GM19395 (cell line): ENCODE measurements around the gene PNCK.

Experiments
- ATAC-seq: cut with Tn5 transposase; IDR thresholded peaks from one replicate; pipeline ENCODE4 v1.9.1; 2021; ENCODE audit warnings: mild to moderate bottlenecking, moderate library complexity; ENCODE audit not compliant: unreplicated experiment

PNCK gene

DNA sequence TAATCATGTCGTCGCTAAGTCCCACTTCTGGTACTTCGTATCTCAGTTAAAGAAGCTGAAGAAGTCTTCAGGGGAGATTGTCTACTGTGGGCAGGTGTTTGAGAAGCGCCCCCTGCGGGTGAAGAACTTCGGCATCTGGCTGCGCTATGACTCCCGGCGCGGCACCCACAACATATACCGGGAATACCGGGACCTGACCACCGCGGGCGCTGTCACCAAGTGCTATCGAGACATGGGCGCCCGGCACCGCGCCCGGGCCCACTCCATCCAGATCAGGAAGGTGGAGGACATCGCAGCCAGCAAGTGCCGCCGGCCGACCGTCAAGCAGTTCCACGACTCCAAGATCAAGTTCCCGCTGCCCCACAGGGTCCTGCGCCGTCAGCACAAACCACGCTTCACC lies 11.3 kb downstream of the PNCK start:
- no peak for ATAC-seq

- no peak for ATAC-seq
These were observed 14.3 kb downstream of the PNCK start for GRCh38 chrX:153659268-153659667.

GRCh38 chrX:153657161-153657560 lies 16.5 kb downstream of the PNCK start:
- ATAC-seq = no peak

DNA sequence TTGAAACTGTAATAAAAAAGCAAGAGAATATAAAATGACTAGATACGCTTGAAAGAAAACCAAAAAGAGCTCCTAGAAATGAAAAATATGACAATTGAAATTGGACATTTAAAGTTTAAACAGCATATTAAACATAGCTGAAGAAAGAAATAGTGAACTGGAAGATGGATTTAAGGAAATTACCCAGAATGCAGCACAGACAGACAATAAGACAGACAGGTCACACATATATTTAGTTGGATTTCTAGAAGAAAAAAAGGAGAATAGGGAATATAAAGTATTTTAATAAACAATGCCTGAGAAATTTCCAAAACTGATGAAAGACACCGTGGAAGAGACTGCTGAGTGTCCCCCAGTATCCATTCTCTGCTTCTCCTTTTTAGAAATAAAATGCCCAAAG lies 20.1 kb downstream of the PNCK start:
- no peak for ATAC-seq

GRCh38 chrX:153651540-153652079 lies 22.0 kb downstream of the PNCK start:
- no peak for ATAC-seq

- no peak for ATAC-seq
These were observed 22.7 kb downstream of the PNCK start for GRCh38 chrX:153650959-153651358.

GRCh38 chrX:153649915-153650782 lies 23.5 kb downstream of the PNCK start:
- ATAC-seq = no peak

- ATAC-seq = no peak
These were observed 24.3 kb downstream of the PNCK start for GRCh38 chrX:153649178-153649914.

DNA sequence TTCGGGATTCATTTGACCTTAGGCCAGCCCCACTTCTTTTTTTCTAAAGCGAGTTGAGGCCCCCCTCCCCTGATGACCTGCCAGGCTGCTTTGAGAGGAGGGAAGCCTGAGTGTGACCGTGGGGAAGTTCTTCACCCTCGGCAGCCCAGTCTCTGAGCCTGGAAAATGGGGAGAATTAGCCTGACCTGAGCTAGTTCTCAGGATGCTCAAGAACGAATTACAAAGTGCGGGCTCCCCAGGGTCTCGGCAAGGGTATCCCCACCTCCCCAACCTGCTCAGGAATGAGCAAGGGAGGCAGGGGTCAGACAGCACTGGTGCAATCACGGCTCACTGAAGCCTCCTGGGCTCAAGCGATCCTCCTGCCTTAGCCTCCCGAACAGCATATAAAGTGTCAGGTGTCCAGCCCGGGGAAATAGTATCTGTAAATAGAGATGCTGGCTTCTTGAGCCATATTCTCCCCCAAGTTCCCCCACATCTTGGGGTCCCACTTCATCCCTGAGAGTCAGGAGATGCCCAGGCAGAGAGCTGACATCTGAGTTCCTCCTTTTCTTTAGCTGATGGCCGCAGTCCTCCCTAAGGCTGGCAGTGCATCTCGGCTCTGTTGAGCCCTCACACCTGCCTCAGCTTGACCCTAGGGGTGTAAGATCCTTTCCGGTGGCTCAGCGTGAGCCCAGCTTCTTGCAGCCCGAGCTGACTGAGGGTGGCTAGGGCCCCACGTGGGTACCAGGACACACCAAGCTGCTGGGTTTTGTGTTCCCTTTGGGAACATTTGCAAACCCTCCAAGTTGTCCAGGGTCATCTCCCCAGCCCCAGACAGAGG lies 25.0 kb downstream of the PNCK start:
- ATAC-seq = no peak

DNA sequence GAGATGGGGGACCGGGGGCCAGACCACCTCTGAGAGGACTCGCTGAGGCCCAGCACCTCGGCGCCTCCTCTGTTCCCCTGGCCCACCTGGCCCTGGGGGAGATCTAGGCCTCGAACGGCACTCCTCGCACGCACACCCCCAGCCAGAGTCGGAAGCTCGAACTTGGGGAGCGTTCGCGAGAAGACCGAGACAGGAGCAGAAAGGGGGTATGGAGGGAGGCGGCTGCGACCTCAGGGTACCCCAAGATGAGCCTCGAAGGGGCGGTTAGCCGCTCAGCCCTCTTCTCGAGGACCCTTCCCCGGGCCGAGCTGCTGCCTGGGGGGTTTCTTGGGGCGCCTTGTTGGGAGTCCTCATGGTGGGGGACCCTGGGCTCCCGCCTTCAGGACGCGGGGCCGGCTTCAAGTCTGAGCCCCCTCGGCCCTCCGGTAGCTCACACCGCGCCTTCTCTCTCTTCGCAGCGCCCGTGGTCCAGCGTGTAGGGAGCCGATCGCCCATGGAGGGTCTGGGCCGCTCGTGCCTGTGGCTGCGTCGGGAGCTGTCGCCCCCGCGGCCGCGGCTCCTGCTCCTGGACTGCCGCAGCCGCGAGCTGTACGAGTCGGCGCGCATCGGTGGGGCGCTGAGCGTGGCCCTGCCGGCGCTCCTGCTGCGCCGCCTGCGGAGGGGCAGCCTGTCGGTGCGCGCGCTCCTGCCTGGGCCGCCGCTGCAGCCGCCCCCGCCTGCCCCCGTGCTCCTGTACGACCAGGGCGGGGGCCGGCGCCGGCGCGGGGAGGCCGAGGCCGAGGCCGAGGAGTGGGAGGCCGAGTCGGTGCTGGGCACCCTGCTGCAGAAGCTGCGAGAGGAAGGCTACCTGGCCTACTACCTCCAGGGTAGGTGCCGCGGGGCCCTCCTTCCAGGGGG lies 25.9 kb downstream of the PNCK start:
- no peak for ATAC-seq

DNA sequence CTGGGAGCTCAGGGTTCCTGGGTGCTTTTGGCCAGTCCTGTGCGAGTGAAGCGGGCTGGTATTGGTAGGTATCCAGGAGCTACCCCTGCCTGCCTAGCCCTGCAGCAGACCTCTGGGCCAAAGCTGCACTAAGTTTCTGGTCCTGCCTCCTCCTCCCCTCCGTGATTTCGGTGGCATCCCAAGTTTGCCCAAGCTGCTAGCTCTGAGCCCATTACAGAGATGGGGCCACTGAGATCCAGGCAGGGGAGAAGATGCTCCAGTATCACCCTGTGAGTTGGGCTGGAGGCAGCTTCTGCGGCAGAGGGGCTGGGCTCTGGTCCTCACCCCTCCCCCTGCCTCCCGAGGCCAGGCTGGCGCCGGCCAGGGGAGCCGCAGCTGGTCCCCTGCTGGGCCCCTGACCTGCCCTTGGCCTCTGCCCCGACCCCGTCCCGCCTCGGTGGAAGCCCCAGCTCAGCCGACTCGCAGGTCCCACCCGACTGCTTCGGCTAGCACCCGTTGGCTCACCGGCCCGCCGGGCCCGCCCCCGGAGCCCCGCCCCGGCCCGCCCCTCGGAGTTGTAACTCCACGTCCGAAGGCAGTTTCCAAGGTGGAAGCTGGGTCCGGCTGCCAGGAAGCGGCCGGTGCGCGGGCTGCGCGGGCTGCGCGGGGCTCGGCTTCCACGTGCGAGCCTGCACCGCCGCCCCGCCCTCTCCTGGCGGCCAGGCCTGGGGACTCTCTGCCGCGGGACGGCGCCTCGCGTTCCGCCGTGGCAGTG lies 26.8 kb downstream of the PNCK start, which contains the start of gene DUSP9:
Gene DUSP9, plus strand, starts transcription at position 584 of the 754 bp plus-strand sequence. CDS start 751 bp downstream, outside the sequence.
- ATAC-seq = no peak

DNA sequence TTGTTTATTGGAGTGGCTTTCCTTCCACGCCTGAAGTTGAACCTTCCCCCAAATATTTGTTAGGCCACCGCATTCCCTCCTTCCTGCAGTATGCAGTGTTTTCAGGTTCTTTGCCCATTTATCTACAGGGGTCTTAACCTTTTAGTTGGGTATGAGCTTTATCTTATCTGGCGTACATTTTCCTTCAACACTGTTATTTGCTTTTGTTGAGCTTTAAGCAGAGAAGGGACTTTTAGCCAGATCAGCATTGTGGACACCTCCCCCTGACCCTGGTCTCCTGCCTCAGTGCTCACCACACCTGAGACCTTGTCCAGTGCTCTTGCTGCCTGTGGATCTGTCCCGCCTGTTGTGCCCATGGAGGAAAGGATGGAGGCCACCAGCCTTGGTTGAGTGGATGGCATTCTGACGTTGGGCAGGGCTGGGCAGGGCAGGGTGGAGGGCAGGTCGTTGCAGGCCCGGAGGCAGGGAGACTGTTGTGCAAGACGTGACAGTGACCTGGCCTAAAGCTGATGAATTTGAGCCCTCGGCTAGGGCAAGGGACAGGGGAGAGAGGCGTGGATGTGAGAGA lies 27.6 kb downstream of the PNCK start:
- no peak for ATAC-seq

GRCh38 chrX:153645151-153645550 lies 28.5 kb downstream of the PNCK start:
- no peak for ATAC-seq

GRCh38 chrX:153644356-153645125 lies 29.1 kb downstream of the PNCK start:
- ATAC-seq = no peak

DNA sequence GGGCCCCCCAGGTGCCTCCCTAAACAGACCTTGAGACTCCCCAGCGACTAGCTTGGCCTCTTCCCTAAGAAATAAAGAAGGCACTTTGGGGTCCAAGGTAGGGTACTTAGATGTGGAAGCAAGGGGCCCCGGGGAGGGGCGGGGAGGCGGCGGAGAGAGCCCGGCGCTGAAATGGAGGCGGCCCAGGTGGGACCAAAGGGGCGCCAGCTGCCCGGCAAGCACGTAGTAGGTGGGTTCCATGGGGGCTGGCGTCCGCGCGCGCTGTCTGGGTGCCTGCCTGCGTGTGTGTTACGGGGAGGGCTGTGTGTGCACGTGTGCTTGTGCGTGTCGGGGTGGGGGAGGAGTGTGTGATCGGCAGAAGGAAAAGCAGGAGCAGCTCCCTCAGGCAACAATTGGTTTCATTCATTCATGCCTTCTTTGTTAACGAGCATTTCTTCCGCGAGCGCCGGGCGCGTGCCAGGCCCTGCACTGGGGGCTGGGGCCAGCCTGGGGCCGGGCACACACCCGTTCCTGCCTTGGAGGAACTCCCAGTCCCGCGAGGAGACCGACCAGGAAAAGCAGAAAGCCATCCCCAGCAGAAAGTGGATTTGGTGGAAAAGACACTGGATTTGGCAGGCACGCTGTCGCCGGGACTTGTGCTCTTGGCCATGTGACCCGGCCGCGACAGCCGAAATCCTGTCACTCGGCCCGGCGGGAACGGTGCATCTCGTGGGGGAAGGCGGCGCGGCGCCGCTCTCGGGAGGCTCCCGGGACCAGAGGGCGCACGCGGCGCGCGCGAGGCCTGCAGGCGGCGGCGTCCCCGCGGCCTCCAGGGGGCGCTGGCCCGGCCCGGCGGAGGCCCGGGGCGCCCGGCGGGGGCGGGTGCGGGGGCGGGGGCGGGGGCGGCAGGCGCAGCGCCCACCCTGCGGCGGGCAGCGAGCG lies 29.9 kb downstream of the PNCK start:
- no peak for ATAC-seq

DNA sequence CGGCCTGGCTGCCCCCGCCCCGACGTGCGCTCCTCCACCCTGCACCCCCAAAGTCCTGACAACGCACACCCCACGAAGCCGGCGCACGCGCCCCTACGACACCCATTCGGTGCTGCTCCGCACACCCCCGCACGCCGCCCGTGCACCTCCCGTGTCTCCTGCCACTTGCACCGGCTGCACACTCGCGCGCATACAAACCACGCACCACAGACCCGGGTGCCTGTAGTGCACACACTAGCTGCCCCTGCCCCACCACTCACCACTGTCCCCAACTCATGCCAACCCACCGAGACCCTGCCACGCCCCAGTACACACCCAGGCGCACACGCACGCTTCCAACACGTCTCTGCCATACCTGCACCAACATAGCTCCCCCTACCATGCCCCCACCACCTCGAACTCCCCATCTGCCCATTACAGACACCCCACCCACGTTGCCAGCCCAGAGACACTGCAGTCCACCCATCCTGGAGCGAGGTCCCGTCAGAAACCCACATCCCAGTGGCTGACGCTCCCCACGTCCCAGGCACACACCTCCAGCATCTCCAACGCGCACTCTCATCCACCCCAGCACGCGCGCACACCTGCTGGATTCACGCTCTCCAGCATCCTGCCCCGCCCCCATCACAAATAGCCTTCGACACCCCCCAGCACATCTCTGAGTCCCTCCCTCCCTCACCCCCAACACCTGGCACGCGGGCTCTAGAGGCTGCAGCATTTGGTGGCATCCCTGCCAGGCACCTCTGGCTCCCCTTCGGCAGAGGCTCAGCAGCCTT lies 30.8 kb downstream of the PNCK start:
- ATAC-seq = no peak
